ENCODE data around the gene UBXN4.

DNA sequence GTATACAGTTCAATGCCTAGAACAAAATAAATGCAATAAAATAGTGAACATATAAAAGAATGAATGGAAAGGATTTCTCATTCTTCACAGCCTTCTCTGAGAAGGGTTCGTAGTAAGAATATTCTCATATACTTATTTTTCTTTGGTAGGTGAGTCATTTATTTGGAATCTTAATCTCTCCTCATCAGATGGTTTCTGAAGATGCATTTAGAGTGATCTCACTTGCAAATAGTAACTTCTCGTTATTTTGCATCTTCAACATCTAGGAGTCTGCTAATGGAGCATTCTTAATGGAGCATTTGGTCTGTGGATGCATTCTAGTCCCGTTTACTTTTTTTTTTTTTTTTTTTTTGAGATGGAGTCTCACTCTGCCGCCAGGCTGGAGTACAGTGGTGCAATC is 3.9 kb downstream of the UBXN4 start:
- TF ChIP-seq, protein P1, sequence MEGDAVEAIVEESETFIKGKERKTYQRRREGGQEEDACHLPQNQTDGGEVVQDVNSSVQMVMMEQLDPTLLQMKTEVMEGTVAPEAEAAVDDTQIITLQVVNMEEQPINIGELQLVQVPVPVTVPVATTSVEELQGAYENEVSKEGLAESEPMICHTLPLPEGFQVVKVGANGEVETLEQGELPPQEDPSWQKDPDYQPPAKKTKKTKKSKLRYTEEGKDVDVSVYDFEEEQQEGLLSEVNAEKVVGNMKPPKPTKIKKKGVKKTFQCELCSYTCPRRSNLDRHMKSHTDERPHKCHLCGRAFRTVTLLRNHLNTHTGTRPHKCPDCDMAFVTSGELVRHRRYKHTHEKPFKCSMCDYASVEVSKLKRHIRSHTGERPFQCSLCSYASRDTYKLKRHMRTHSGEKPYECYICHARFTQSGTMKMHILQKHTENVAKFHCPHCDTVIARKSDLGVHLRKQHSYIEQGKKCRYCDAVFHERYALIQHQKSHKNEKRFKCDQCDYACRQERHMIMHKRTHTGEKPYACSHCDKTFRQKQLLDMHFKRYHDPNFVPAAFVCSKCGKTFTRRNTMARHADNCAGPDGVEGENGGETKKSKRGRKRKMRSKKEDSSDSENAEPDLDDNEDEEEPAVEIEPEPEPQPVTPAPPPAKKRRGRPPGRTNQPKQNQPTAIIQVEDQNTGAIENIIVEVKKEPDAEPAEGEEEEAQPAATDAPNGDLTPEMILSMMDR (conservative IDR thresholded peaks at IDR 0.05; ENCODE audit: low read length): no peak
- TF ChIP-seq EZH2phosphoT487 (IDR thresholded peaks at IDR 0.05; ENCODE audit: borderline replicate concordance, low read depth, low read length): no peak

All from OCI-LY7 (cell line).